Upper lobe of right lung (tissue), 1 donor: ENCODE measurements around the gene LRRFIP1. TPM values are rescaled to one million over a fixed set of nuclear protein-coding genes. Genes with fewer than 3 reads are reported as not detected.

ENCODE experiments used
- ATAC-seq: fragments of 200-7000 bp; cut with Tn5 transposase; one replicate; pipeline ENCODE4 v1.9.1; 2020; ENCODE audit warnings: mild to moderate bottlenecking, moderate library complexity
- DNase-seq: peaks from one replicate; pipeline ENCODE4 v3.0.0-alpha.2; 2020
- H3K27ac ChIP-seq: fragments of 200-600 bp; one replicate; pipeline ENCODE4 v1.8.0; 2022
- H3K27me3 ChIP-seq: fragments of 200-600 bp; one replicate; pipeline ENCODE4 v1.8.0; 2022; ENCODE audit warnings: mild to moderate bottlenecking
- H3K36me3 ChIP-seq: fragments of 200-600 bp; one replicate; pipeline ENCODE4 v1.8.0; 2022
- H3K4me1 ChIP-seq: fragments of 200-600 bp; one replicate; pipeline ENCODE4 v1.8.0; 2022
- H3K4me3 ChIP-seq: fragments of 200-600 bp; one replicate; pipeline ENCODE4 v1.8.0; 2022; ENCODE audit warnings: mild to moderate bottlenecking
- H3K9me3 ChIP-seq: fragments of 200-600 bp; one replicate; pipeline ENCODE4 v1.8.0; 2022
- CTCF ChIP-seq: fragments of 200-600 bp; IDR thresholded peaks from one replicate; pipeline ENCODE4 v1.8.0; 2022; ENCODE audit warnings: antibody characterized with exemption
- intact Hi-C: fragments of 100-400 bp; cut with DNase I; formaldehyde crosslinking; loops from one replicate; pipeline ENCODE4 v1.11.0; 2022
- total RNA-seq: library from RNA; stranded (reverse); fragmentation: NEBNext Ultra II Directional; extraction: Animal tissue kit (Norgen Biotek cat#: 25700); gene quantifications from one replicate; pipeline ENCODE4 v1.2.1, GENCODE V29; 2021
- donor health status: DM: no; HTN: yes; CAD: no; lungs with severe emphysema.

LRRFIP1 gene
- total RNA-seq, 1 donor from 2014 or later: 178 TPM

- intact Hi-C loops: loop anchor here (5.0 kb wide), 1 partner anchor 75 kb away; no protein-coding TSS in a partner anchor
- peak overlapping the region; percentile 91 for H3K27ac ChIP-seq
These were observed 45.3 kb downstream of the LRRFIP1 start for GRCh38 chr2:237672731-237673129.

GRCh38 chr2:237673130-237674001, 46.0 kb downstream of the LRRFIP1 start:
- peak overlapping the region; percentile 37 for H3K4me3 ChIP-seq
- ATAC-seq: peak; percentile 73
- intact Hi-C loops: loop anchor here (5.0 kb wide), 1 partner anchor 74 kb away; no protein-coding TSS in a partner anchor

More at GRCh38 chr2:237672731-237673129, 45.3 kb downstream of the LRRFIP1 start:
- Histone ChIP-seq H3K4me3 (no peak overlapping the region), H3K9me3 (no peaks in the 10 kb centered on the region), H3K36me3 (no peaks in the 10 kb centered on the region), H3K27me3 (no peaks in the 10 kb centered on the region), H3K4me1 (peaks cover 57% of the 10 kb centered on the region)
- ATAC-seq (no peak), DNase-seq (no peak)
- no peak for TF ChIP-seq CTCF

GRCh38 chr2:237674731-237675276, 47.4 kb downstream of the LRRFIP1 start:
- Histone ChIP-seq H3K27me3 (no peaks in the 10 kb centered on the region), H3K36me3 (no peaks in the 10 kb centered on the region), H3K27ac (peak overlapping the region; percentile 91), H3K4me1 (peaks cover 71% of the 10 kb centered on the region), H3K4me3 (peak overlapping the region; percentile 29), H3K9me3 (no peaks in the 10 kb centered on the region)
- no peak for TF ChIP-seq CTCF
- intact Hi-C loops: loop anchor here (5.0 kb wide), 1 partner anchor 72 kb away; no protein-coding TSS in a partner anchor
- DNase-seq (peak; percentile 94), ATAC-seq (peak; percentile 91)

More at GRCh38 chr2:237673130-237674001, 46.0 kb downstream of the LRRFIP1 start:
- Histone ChIP-seq H3K9me3 (no peaks in the 10 kb centered on the region), H3K36me3 (no peaks in the 10 kb centered on the region), H3K27ac (peak overlapping the region; percentile 91), H3K4me1 (peaks cover 63% of the 10 kb centered on the region), H3K27me3 (no peaks in the 10 kb centered on the region)
- TF ChIP-seq CTCF: peak; percentile 67
- DNase-seq: peak; percentile 93

GRCh38 chr2:237675316-237675715, 47.9 kb downstream of the LRRFIP1 start:
- Histone ChIP-seq H3K4me1 (peaks cover 70% of the 10 kb centered on the region), H3K9me3 (no peaks in the 10 kb centered on the region), H3K4me3 (peak overlapping the region; percentile 29), H3K27ac (peak overlapping the region; percentile 91), H3K27me3 (no peaks in the 10 kb centered on the region), H3K36me3 (no peaks in the 10 kb centered on the region)
- intact Hi-C loops: no loop called here
- no peak for TF ChIP-seq CTCF
- ATAC-seq: no peak
- no peak for DNase-seq

GRCh38 chr2:237680702-237681478, 53.5 kb downstream of the LRRFIP1 start:
- H3K27me3 ChIP-seq: no peaks in the 10 kb centered on the region
- no peaks in the 10 kb centered on the region for H3K36me3 ChIP-seq
- no peak for TF ChIP-seq CTCF
- intact Hi-C loops: no loop called here
- no peak overlapping the region for H3K4me3 ChIP-seq
- H3K4me1 ChIP-seq: peaks cover 37% of the 10 kb centered on the region
- no peak overlapping the region for H3K27ac ChIP-seq
- no peaks in the 10 kb centered on the region for H3K9me3 ChIP-seq
- no peak for ATAC-seq
- DNase-seq: peak; percentile 22
